ENCODE measurements around the gene ALX4. TPM values are rescaled to one million over a fixed set of nuclear protein-coding genes. Genes with fewer than 3 reads are reported as not detected.

Gene ALX4
- total RNA-seq, 1 donor from 2014 or later = not detected

DNA sequence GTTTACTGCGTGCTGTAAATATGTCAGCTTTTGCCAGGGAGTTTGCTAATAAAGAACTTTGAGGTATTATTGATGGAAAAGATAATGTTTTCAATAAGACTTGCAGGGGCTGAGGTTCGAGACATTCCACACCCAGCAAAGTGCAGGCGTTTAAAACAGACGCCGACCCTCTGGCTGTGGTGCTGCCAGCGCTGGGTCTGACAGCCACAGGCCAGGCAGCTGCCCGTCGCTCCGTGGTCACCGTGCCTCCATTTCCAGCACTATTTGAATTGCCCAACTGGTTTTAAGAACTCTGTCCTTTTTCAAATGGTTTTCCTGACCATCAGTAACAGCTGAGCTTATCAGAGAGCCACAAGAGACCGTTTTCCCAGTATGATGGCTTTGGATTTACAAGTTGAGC, 28.1 kb upstream of the ALX4 start:
- H3K36me3 Mint-ChIP-seq (ENCODE audit: low read depth) = no peaks in the 10 kb centered on the region
- no peak overlapping the region for H3K27ac Mint-ChIP-seq
- intact Hi-C loops (cut with micrococcal nuclease) = no loop called here
- TF ChIP-seq, protein P1, sequence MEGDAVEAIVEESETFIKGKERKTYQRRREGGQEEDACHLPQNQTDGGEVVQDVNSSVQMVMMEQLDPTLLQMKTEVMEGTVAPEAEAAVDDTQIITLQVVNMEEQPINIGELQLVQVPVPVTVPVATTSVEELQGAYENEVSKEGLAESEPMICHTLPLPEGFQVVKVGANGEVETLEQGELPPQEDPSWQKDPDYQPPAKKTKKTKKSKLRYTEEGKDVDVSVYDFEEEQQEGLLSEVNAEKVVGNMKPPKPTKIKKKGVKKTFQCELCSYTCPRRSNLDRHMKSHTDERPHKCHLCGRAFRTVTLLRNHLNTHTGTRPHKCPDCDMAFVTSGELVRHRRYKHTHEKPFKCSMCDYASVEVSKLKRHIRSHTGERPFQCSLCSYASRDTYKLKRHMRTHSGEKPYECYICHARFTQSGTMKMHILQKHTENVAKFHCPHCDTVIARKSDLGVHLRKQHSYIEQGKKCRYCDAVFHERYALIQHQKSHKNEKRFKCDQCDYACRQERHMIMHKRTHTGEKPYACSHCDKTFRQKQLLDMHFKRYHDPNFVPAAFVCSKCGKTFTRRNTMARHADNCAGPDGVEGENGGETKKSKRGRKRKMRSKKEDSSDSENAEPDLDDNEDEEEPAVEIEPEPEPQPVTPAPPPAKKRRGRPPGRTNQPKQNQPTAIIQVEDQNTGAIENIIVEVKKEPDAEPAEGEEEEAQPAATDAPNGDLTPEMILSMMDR (IDR thresholded peaks at IDR 0.05) = no peak
- ChIA-PET CTCF (interaction anchor here (1.0 kb wide), 1 partner anchor 573 kb away, joined by 3 read pairs; no protein-coding TSS in a partner anchor), POLR2A (interaction anchor here (0.7 kb wide), 1 partner anchor 169 kb away, joined by 3 read pairs; no protein-coding TSS in a partner anchor)
- DNase-seq (no peak), ATAC-seq (ENCODE audit: low read depth) (no peak)
- no peaks in the 10 kb centered on the region for H3K4me1 Mint-ChIP-seq
- H3K4me3 Mint-ChIP-seq = no peak overlapping the region
- no peaks in the 10 kb centered on the region for H3K9me3 Mint-ChIP-seq
- H3K27me3 Mint-ChIP-seq = peaks cover 45% of the 10 kb centered on the region

- TF ChIP-seq, protein P1 (IDR thresholded peaks at IDR 0.05) = no peak
- Mint-ChIP-seq H3K27me3 (peaks cover 53% of the 10 kb centered on the region), H3K36me3 (ENCODE audit: low read depth) (no peaks in the 10 kb centered on the region), H3K27ac (no peak overlapping the region), H3K9me3 (no peaks in the 10 kb centered on the region), H3K4me1 (no peaks in the 10 kb centered on the region), H3K4me3 (no peak overlapping the region)
- intact Hi-C loops (cut with micrococcal nuclease) = no loop called here
- no peak for DNase-seq
- no peak for ATAC-seq (ENCODE audit: low read depth)
- POLR2A ChIA-PET = no interaction called here
- CTCF ChIA-PET = no interaction called here
Measured at GRCh38 chr11:44335919-44336318, 26.0 kb upstream of the ALX4 start.

GRCh38 chr11:44335052-44335760, 25.3 kb upstream of the ALX4 start:
- intact Hi-C loops (cut with micrococcal nuclease) = no loop called here
- POLR2A ChIA-PET = no interaction called here
- H3K36me3 Mint-ChIP-seq (ENCODE audit: low read depth) = no peaks in the 10 kb centered on the region
- H3K27ac Mint-ChIP-seq = no peak overlapping the region
- H3K27me3 Mint-ChIP-seq = peaks cover 59% of the 10 kb centered on the region
- CTCF ChIA-PET = no interaction called here
- ATAC-seq (ENCODE audit: low read depth) (no peak), DNase-seq (no peak)
- TF ChIP-seq, protein P1 (IDR thresholded peaks at IDR 0.05) = no peak
- H3K4me1 Mint-ChIP-seq = no peaks in the 10 kb centered on the region
- H3K4me3 Mint-ChIP-seq = no peak overlapping the region
- H3K9me3 Mint-ChIP-seq = no peaks in the 10 kb centered on the region

DNA sequence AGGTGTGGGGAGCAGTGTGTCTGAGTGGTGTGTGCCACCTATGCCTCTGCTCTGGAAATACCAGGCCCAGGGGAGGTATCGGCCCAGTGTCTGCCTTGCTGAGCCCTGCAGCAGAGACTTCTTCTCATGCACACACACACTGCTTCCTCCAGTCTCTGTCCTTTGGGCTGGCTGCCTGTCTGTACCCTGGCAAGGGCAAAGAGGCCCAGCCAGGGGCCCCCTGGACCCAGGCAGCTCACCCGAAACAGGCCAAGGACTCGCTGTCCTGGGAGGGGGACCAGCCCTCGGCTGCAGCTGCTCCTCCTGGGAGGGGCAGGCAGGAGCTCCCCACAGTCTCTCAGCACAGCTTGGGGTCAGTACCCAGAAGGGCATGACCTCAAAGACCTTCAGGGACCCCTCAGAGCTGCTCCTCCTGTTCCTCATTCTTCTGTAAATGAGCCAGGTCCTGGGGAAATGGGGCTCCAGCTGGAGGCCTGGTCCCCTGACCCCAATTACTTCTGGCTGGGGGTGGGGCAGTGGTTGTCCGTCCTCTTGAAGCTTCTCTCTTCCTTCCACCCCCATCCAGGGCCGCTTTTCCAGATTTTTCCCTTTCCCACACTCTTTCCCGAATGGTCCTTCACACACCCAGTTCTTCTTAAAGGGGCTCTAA, 24.5 kb upstream of the ALX4 start:
- no peaks in the 10 kb centered on the region for H3K36me3 Mint-ChIP-seq (ENCODE audit: low read depth)
- ATAC-seq (ENCODE audit: low read depth) (no peak), DNase-seq (no peak)
- H3K4me1 Mint-ChIP-seq = no peaks in the 10 kb centered on the region
- CTCF ChIA-PET = no interaction called here
- H3K4me3 Mint-ChIP-seq = no peak overlapping the region
- TF ChIP-seq, protein P1 (IDR thresholded peaks at IDR 0.05) = no peak
- POLR2A ChIA-PET = no interaction called here
- H3K9me3 Mint-ChIP-seq = no peaks in the 10 kb centered on the region
- no peak overlapping the region for H3K27ac Mint-ChIP-seq
- intact Hi-C loops (cut with micrococcal nuclease) = no loop called here
- peaks cover 60% of the 10 kb centered on the region for H3K27me3 Mint-ChIP-seq

Measured in activated B cell treated with CpG ODN at 0.5 μM for 24 hours (primary cell).